Right lobe of liver (tissue), 6 donors: ENCODE results near the gene ECHDC3. TPM values are rescaled to one million over a fixed set of nuclear protein-coding genes. Genes with fewer than 3 reads are reported as not detected.

Experiments
- ATAC-seq, 4 donors: fragments of 200-7000 bp; cut with Tn5 transposase; one replicate each; pipeline ENCODE4 v1.9.1; 2020; ENCODE audit warnings: mild to moderate bottlenecking in 4 of 4, moderate library complexity in 4 of 4
- DNase-seq, 3 donors: peaks; one replicate each; pipeline ENCODE4 v3.0.0-alpha.2; 2020
- H3K27ac ChIP-seq, 3 donors: fragments of 200-600 bp; one replicate each; pipeline ENCODE4 v1.8.0; 2022
- H3K27me3 ChIP-seq, 2 donors: fragments of 200-600 bp; one replicate each; pipeline ENCODE4 v1.8.0; 2022
- H3K36me3 ChIP-seq, 4 donors: fragments of 200-600 bp; sonication (generic) in 1 of 4; one replicate each; pipeline versions ENCODE4 v1.5.1 to v1.8.0; 2017 to 2022; ENCODE audit warnings: control low read depth in 1 of 4
- H3K4me1 ChIP-seq, 4 donors: fragments of 200-600 bp; sonication (generic) in 1 of 4; one replicate each; pipeline versions ENCODE4 v1.5.1 to v1.8.0; 2017 to 2022; ENCODE audit warnings: control low read depth in 1 of 4
- H3K4me3 ChIP-seq, 3 donors: fragments of 200-600 bp; one replicate each; pipeline ENCODE4 v1.8.0; 2022
- H3K9me3 ChIP-seq, 4 donors: fragments of 200-600 bp; sonication (generic) in 1 of 4; one replicate each; pipeline versions ENCODE4 v1.5.1 to v1.8.0; 2017 to 2022; ENCODE audit warnings: control low read depth in 1 of 4
- POLR2A ChIP-seq: fragments of 450-650 bp; IDR thresholded peaks from one replicate; pipeline ENCODE4 v1.6.1; 2017; ENCODE audit warnings: antibody characterized with exemption, mild to moderate bottlenecking
- WGBS: methylation state at CpG from one replicate; pipeline ENCODE4 v1.1.6; 2018; ENCODE audit warnings: low coverage, low lambda C conversion rate; ENCODE audit not compliant: insufficient coverage; ENCODE audit errors: missing lambda C conversion rate; 5-methylcytosine and 5-hydroxymethylcytosine counted together
- intact Hi-C, 2 donors: fragments of 100-400 bp; cut with DNase I; formaldehyde crosslinking; loops; one replicate each; pipeline versions ENCODE4 v1.11.2 to v1.14.1; 2022
- total RNA-seq, 6 experiments: library from RNA; depleted of rRNA in 2 of 6; stranded (reverse); fragments of >200 nt in 2 of 6; fragmentation: NEBNext Ultra II Directional in 3 of 6; extraction: Animal tissue kit (Norgen Biotek cat#: 25700) in 3 of 6; gene quantifications; one replicate each; pipeline versions ENCODE4 v1.1.0 to v1.2.4, GENCODE V29; 2016 to 2023
- TF ChIP-seq, protein P1 (sequence below), 4 donors: fragments of 200-600 bp in 3 of 4; fragments of 450-650 bp in 1 of 4; IDR thresholded peaks; one replicate each; pipeline versions ENCODE4 v1.5.1 to v1.8.0; 2016 to 2022; ENCODE audit warnings: antibody characterized with exemption in 4 of 4, mild to moderate bottlenecking in 2 of 4
- donor health status: DM: no; HTN: yes; CAD: no.
- donor health status: DM: no; HTN: no; CAD: no.
- donor health status: DM: no; HTN: no; CAD: no.
- donor health status: DM: no; HTN: yes; CAD: no.
- donor health status: DM: no; HTN: yes; CAD: no.

Gene ECHDC3
- total RNA-seq, 6 experiments from 2014 or later, result 85.0 to 304 (median 130) TPM

GRCh38 chr10:11742779-11743298 is 657 bp downstream of the ECHDC3 start:
- peak overlapping the region; percentile 74 to 93 (median 89) for H3K27ac ChIP-seq
- 60% methylated on average over 4 of the region's 31 CpGs for WGBS
- no peaks in the 10 kb centered on the region for H3K36me3 ChIP-seq
- H3K4me1 ChIP-seq, result peaks cover 0 to 33% (median 2%) of the 10 kb centered on the region in 4 donors
- ATAC-seq (peak; percentile 79 to 84 (median 80)), DNase-seq (peak; percentile 78 to 90 (median 89))
- TF ChIP-seq, protein P1, sequence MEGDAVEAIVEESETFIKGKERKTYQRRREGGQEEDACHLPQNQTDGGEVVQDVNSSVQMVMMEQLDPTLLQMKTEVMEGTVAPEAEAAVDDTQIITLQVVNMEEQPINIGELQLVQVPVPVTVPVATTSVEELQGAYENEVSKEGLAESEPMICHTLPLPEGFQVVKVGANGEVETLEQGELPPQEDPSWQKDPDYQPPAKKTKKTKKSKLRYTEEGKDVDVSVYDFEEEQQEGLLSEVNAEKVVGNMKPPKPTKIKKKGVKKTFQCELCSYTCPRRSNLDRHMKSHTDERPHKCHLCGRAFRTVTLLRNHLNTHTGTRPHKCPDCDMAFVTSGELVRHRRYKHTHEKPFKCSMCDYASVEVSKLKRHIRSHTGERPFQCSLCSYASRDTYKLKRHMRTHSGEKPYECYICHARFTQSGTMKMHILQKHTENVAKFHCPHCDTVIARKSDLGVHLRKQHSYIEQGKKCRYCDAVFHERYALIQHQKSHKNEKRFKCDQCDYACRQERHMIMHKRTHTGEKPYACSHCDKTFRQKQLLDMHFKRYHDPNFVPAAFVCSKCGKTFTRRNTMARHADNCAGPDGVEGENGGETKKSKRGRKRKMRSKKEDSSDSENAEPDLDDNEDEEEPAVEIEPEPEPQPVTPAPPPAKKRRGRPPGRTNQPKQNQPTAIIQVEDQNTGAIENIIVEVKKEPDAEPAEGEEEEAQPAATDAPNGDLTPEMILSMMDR (IDR thresholded peaks at IDR 0.05), result no peak
- TF ChIP-seq POLR2A, result no peak
- intact Hi-C loops, result no loop called here
- no peaks in the 10 kb centered on the region for H3K27me3 ChIP-seq
- H3K4me3 ChIP-seq, result peak overlapping the region; percentile 66 to 94 (median 89)
- no peaks in the 10 kb centered on the region for H3K9me3 ChIP-seq

DNA sequence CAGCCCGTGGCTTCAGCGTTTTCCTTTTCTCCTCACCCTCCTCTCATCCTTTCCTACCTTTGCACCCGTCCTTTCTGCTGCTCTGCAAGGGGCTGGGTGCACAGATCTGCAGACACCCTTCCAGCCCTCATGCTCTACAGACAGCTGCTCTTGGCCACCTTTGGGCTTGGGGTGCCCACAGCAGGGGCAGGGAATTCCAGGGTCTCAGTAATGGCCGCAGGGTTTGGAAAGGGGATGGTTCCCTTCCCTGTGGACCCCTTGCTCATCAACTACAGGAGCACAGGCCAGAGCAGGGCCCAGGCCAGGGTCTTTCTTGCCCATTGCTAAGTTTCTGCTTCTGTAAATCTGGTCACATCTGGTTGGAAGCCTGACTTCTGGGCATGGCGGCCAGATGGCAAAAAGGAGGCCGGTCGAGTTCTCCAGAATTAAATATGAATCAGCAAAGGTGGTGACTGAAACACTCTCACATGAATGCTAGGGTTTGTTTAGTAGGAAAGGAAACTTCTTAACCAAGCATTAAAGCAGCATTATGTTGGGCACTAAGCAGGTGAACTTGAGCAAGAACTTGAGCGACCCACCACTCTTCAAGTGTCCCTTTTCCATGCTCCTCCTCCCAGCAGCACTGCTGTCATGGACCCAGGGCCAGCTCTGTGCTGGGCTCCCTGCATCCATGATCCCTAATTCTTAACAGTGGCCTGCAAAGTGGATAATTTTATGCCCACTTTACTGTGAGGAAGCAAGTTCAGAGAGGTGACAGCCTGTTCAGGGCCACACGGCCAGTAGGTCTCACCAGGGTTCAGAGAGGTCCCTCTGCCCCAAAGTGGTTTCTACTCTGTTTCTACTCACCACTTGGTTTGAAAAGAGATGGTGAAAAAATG is 1.5 kb downstream of the ECHDC3 start:
- intact Hi-C loops, result no loop called here
- WGBS, result 53% methylated on average over 8 of the region's 9 CpGs
- TF ChIP-seq, protein P1 (IDR thresholded peaks at IDR 0.05), result no peak
- no peak for TF ChIP-seq POLR2A
- peak in 2 of 4 donors; percentile 1 to 2 for ATAC-seq
- Histone ChIP-seq H3K9me3 (no peaks in the 10 kb centered on the region), H3K4me3 (peak overlapping the region; percentile 66 to 94 (median 89)), H3K4me1 (peaks cover 0 to 33% (median 2%) of the 10 kb centered on the region in 4 donors), H3K27me3 (no peaks in the 10 kb centered on the region), H3K27ac (peak overlapping the region; percentile 36 to 93 (median 89)), H3K36me3 (peaks cover 0 to under 1% (median 0%) of the 10 kb centered on the region in 4 donors)
- DNase-seq, result no peak

GRCh38 chr10:11745045-11745444 is 2.9 kb downstream of the ECHDC3 start:
- TF ChIP-seq POLR2A, result no peak
- TF ChIP-seq, protein P1 (IDR thresholded peaks at IDR 0.05), result no peak
- DNase-seq (no peak), ATAC-seq (no peak)
- Histone ChIP-seq H3K4me3 (no peak overlapping the region), H3K36me3 (peaks cover 0 to 11% (median 0%) of the 10 kb centered on the region in 4 donors), H3K4me1 (peaks cover 0 to 39% (median 2%) of the 10 kb centered on the region in 4 donors), H3K9me3 (no peaks in the 10 kb centered on the region), H3K27ac (no peak overlapping the region), H3K27me3 (no peaks in the 10 kb centered on the region)
- intact Hi-C loops, result no loop called here
- WGBS, result 0% methylated on average over 1 of the region's 6 CpGs

DNA sequence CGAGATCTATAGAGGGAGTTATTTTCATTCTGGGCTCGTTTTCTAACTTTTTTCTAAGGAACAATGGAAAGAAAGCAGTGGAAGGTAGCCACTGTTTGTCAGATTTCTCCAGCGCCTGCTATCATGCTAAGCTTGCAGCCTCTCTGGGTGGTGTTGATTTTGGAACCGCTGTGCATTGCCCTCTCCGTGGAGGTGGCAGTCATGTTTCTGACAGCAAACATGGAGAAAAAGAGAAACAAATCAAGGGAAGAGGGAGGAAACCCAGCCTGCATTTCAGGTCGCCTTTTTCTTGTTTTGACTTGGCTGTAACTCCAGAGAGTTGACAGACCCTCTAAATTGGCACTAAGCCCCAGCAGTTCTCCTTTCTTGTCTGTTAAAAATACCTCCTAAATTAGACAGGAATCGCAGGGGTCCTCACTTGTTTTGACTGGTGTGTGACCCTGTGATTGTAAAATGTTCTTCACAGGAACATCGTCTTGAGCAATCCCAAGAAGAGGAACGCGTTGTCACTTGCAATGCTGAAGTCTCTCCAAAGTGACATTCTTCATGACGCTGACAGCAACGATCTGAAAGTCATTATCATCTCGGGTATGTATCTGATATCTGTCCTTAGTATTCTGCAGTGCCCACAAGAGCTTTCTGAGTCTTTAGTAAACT is 4.8 kb downstream of the ECHDC3 start:
- Histone ChIP-seq H3K9me3 (no peaks in the 10 kb centered on the region), H3K36me3 (peaks cover 0 to 29% (median 3%) of the 10 kb centered on the region in 4 donors), H3K27me3 (no peaks in the 10 kb centered on the region), H3K27ac (peak overlapping the region; percentile 16 to 67 (median 49)), H3K4me1 (peaks cover 0 to 34% (median 2%) of the 10 kb centered on the region in 4 donors), H3K4me3 (peak overlapping the region in 1 of 3 donors; percentile 28)
- ATAC-seq, result peak; percentile 36 to 48 (median 42)
- TF ChIP-seq POLR2A, result peak; percentile 14
- TF ChIP-seq, protein P1 (IDR thresholded peaks at IDR 0.05), result no peak
- peak in 2 of 3 donors; percentile 65 to 75 for DNase-seq
- intact Hi-C loops, result no loop called here
- WGBS, result 15% methylated on average over 12 of the region's 13 CpGs
